HG03432 (cell line): ENCODE measurements around the gene SPSB1.
"Not testable (repeated sequence)": the region's sequence is repeated elsewhere in the genome, so short reads cannot be mapped to it uniquely, and the experiment has no call there.

Source experiments
- ATAC-seq: cut with Tn5 transposase; IDR thresholded peaks from one replicate; pipeline ENCODE4 v1.9.1; 2021; ENCODE audit warnings: mild to moderate bottlenecking, moderate library complexity; ENCODE audit not compliant: unreplicated experiment

Gene SPSB1

GRCh38 chr1:9385392-9385791, 92.7 kb downstream of the SPSB1 start:
- not testable (repeated sequence) for ATAC-seq

DNA sequence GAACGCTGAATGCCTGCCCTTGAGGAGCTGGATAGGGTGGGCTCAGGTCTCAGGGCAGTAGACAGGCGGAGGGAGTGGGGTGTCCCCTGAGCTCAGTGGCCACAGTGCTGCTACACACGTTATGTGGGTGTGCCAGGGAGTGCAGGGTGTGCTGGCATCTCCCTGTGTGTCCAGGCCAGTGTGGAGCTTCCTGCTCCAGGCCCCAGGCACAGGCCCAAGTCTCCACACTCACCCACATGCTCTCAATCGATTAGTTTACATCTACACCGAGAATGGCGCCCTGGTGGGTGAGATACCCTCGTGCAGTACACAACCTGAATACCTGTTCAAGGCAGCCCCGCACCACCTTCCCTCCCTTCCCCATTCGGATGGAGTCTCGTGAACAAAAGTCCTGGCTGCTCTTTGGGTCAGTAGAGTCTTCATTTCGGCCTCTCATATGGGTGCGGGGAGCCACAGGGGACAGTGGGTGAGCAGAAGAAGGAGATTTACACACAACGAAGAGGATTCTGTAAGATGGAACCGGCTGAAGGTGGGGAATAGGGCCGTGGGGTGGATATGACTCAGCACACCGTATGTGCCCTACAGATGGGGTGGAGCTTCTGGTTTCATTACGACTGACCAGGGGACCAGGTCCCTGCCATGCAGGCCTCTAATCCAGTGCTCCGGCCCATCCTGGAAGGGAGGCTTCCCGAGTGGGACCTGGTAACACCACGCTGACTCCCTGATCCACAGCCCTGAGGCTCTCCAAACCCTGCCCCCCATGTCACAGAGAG, 93.3 kb downstream of the SPSB1 start:
- no peak for ATAC-seq

DNA sequence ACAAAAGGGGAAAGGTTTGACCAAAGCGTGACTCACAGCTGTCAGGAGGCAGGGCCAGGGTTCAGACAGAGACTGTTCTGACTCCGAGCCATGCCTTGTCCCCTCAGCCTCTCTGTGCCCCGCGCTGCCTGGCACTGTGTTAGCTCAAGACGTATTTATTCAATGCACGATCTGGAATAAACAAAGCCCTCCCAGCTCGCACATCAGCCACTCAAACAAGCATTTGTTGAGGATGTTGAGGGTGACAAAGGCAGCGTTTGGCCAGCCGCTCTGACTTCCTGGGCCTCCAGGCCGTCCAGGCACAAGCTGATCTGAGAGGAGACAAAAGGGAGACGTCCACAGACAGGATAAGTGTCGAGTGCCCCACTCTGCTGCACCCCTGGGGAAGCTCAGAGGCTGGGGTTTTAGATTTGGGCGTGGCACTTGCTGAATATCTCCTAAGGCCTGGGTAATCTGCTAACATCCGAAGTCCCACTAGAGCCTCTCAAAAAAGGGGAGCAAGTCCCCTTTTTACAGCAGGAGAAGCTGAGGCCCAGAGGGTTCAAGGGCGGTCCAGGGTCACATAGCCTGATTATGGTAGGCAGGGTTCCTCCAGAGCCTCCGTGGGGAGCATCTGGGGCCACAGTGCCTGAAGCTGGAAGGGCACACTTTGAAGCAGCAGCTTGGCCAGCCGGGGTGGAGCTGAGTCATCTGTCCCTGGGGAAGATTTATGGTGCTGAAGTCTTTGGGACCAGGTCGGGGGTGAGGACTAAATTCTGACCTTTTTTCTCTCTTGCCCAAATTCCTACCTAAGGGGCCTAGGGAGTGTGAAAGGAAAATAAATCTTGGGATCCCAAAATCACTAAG, 95.9 kb downstream of the SPSB1 start:
- no peak for ATAC-seq

DNA sequence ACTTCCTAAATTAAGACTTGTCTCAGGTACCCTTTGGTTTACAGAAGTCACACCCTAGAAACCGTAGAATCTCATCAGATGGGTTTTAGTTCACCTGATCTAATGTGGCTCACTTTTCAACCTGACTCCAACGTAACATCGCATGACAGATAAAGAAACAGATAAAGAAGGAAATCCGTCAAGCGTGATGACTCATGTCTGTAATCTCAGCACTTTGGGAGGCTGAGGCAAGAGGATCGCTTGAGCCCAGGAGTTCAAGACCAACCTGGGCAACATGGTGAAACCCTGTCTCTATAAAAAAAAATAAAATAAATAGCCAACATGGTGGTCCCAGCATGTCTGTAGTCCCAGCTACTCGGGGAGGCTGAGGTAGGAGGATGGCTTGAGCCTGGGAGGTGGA, 97.3 kb downstream of the SPSB1 start:
- no peak for ATAC-seq

DNA sequence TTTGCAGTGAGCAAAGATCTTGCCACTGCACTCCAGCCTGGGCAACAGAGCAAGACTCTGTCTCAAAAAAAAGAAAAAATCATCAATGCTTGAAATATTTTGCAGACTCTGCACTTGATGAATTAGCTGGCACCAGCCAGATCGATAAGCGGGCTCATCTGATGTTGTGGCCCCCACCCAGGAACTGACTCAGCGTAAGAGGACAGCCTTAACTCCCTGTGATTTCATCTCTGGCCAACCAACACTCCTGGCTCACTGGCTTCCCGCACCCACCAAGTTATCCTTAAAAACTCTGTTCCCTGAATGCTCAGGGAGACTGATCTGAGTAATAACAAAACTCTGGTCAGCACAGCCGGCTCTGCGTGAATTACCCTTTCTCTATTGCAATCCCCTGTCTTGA, 98.9 kb downstream of the SPSB1 start:
- no peak for ATAC-seq

DNA sequence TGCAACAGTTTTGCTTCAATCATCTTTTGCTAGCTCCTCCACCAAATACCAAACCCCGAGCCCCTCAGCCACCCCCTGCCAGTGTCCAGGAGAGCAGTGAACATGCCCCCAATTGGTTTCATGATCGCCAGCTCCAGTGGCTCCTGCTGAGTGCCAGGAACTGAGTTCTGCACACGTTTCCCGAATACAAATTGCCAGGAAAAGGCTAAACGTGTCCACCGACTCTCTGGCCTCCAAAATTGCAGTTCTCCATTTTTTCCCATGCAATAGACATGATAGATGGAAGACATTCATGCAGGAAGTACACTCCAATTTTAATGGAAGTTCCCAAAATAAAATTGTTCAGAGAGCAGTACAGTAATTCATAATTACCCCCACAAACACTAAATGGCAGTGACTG, 101.3 kb downstream of the SPSB1 start:
- ATAC-seq = no peak

DNA sequence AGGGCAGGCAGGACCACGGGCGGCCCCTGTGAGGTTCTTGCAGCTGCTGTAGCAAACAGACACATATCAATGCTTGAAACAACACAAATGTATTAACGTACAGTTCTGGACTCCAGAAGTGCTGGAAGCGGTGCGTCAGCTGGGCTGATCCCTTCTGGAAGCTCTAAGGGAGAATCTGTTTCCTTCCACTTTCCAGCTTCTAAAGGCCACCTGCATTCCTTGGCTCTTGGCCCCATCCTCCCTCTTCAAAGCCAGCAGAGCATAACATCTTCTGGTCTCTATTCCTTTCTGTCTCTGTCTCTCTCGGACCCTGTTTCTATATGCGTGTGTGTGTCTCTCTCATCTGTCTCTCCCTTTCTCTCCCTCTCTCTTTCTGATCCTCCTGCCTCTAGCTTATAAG, 102.3 kb downstream of the SPSB1 start:
- ATAC-seq = no peak

DNA sequence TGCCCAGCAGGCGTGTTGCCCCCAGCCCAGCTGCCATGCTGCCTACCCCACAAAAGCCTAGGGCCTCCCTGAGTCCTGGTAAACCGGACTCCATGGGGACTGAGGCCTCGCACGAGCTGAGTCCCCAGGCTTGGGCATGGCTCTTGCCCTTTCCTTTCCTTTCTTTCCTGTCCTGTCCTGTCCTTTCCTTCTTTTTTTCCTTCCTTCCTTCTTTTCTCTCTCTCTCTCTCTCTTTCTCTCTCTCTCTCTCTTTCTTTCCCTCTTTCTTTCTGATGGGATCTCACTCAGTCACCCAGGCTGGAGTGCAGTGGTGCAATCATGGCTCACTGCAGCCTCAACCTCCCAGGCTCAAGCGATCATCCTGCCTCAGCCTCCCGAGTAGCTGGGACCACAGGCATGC, 104.4 kb downstream of the SPSB1 start:
- ATAC-seq = no peak

DNA sequence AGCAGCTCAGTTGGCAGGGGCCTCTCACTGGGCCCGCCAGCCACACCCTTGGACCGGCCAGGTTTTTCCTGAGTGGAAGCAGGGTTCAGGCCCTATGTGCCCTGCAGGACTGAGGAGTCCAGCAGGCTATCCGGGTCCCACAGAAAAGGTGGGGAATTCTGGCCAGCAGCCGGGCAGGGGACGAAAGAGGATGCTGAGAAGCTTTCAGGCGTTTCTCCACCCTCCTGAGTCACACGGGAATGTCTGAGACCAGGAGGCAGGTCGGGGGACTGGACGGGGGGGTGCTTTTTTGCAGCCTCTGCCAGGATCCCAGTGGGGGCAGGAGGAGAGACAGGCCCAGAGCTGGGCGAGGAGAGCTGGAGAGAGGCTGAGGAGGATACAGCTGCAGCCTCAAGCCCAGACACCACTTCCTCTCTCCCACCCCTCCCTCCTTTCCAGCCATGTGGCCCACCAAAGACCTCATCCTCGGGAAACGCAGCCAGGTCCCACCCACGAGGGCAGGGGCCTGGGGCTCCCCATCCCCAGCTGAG, 105.4 kb downstream of the SPSB1 start:
- ATAC-seq = no peak

DNA sequence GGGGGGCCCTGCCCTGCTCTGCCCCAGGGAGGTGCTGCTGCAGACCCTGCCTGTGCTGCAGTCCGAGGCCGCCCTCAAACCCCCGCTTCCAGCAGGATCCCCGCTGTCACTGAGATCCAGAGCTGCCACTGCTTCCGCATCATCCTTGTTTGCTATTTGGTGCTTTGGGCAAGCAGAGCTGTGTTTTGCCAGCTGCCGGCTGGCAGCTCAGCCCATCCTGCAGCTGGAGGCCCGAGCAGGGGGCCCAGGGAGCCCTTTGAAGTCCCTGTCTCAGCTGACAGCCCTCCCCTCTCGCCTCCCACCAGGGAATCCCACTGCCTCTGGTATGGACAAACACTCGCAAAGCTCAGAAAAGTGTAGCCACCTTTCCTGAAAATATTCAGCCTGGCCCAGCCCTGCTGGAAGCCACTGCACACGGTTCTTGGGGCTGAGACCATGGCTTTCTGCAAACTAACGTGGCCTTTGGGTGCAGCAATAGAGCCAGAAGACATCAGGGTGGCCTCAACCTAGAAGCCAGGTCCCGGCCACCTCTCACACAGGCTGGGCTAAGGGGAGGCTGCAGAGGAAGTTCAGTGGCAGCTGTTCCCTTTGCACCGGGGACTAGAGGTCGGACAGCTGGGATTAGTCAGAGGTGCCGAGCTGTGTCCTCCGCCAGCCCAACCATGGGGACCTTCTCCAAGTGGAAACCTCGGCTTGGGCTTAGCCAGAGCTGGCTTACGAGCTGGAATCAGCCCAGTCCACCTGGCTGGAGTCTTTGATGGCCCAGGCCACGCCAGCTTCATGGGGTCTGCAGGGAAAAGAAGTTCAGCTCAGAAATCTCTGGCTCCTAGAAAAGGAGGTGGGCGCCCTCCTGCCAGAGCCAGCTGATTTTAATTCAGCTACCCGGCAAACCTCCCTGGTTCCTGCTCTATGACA, 107.1 kb downstream of the SPSB1 start:
- no peak for ATAC-seq

DNA sequence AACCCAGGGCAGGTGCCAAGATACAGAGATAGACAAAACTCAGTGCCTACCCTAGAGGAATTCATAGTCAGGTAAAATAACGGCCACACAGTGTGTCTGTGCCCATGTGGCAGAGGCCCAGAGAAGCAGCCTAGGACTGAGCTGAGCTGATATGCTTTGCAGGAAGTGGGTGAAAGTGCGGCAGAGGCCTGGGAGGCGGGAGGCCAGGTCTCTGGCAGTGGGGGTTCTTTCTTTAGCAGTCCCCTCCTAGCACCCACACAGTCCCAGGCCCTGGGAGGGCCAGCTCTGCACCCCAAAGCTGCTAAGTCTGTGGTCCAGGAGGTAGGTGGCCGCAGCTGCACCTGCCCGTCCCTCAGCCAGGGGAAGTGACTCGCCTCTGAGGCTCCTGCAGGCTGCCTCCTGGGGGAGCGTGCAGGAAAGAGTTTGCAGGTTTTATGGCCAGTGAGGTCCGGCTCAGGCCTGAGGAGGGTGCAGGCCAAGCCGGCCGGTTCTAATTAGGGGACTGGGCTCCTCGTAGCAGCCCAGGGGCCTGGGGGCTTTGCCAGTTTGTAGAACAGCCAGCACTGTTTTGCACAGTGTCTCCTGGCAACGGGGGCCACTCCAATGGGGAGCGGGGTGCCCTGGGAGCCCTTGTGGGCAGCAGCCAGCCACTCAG, 107.9 kb downstream of the SPSB1 start:
- no peak for ATAC-seq

DNA sequence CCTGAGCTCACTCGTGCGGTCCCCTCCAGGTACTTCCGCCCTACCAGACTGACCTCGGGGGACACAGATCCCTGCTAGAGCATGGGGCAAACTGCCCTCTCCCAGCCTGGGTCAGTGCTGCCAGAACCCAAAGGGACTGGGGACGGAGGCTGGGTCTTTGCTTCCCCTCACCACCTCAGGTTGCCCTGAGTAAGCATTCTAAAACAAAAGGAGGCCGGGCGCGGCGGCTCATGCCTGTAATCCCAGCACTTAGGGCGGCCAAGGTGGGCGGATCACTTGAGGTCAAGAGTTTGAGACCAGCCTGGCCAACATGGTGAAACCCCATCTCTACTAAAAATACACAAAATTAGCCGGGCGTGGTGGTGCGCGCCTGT, 108.4 kb downstream of the SPSB1 start:
- no peak for ATAC-seq

DNA sequence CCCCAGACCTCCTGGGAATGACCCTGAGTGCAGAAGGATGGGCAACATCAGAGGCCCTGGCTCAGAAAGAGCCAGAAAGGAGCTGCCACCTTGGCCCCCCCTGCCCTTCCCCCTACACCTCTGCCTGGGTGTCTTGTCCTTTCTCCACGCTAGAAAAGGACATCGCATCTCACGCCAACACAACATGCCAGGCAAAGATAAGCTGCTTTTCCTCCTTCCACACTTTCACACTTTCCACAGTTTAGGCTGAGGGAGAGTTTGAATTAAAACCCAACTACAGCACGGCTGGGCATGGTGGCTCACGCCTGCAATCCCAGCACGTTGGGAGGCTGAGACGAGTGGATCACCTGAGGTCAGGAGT, 109.5 kb downstream of the SPSB1 start:
- no peak for ATAC-seq

DNA sequence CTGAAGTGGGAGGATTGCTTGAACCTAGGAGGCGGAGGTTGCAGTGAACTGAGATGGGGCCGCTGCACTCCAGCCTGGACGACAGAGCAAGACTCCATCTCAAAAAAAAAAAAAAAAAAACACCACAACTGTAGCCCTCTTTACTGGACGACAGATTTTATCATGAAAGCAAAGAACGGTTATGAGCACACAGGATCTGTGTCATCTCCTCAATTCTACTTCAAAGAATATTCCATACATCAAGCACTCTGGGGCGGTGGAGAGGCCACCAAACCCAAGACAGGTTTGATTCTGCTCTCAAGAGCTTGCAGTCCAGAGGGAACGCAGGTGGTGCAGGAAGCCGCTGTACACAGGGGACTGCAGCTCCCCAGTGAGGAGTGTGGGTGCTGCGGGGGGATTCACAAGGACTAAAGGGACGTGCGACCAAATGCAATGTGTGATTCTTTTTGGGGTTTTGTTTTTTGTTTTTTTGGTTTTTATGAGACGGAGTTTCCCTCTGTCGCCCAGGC, 110.1 kb downstream of the SPSB1 start:
- ATAC-seq = no peak

DNA sequence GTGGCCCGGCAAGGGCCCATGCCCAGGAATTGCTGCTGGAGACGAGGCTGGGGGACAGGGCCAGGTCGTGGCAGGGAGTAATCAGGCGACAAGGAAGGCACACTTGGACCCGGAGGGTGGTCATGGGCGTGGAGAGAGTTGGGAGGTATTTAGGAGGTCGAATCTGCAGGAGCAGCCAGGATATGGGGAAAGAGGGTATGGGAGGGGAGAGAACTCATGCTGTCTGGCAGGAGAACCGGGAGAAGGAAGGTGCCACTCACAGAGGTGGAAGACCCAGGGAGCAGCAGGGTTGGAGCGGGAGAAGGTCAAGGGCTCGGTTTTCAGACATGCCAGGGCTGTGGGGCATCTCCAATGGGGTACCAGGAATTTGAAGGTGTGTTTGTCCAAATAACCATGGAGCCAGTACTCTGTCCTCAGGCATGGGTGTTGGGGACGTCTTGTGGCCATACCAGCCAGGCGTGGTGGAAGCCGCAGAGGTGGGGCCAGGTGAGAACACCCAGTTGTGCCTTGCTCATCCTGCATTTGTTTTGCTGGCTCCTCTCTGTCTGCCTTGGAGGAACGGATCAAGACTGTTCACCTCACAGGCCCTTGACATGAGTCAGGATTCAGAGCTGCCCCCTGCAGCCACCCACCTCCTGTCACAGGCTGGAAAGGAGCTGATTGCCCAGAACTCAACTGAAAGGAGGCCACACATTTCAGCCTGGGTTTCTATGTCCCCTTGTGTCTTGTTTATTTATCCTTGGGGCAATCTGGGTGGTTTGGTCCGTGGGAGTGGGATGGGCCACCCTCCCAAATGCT, 111.6 kb downstream of the SPSB1 start:
- ATAC-seq = no peak

DNA sequence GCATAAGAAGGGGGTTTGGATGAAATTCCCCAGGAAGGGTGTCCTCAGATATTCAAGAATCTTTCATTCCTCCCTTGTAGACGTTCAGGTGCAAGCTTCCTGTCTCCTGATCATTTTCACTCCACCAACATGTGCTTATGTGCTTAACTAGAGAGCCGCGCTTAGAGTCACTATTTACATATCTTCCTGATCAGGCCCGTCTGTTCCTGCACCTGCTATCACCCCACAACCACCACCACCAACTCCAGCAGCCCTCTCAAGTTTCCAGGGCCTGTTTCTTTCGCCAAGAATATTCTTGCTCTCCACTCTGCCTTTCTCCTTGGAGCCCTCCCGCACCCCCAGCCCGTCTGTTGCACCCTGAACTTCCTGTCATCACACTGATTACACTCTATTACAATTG, 113.4 kb downstream of the SPSB1 start:
- ATAC-seq = no peak

DNA sequence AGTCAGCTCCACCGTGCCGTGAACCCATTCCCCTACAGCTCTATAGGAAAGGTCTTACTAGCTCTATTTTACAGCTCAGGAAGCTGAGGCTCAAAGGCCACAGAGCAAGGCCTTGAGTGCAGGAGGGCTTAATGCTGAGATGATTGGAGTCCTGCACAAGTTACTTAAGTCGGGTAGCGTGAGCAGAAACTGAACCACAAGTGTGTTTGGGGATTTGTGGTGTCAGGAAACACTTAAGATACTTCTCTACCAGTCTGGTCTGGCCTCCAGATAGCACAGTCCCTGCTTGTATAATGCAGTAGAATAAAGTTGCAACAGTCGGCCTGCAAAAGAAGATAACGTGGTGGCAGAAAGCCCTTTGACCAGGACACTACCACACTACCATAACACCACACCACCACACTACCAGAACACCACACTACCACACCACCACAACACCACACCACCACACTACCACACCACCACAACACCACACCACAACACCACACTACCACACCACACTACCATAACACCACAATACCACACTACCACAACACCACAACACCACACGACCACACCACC, 118.1 kb downstream of the SPSB1 start:
- ATAC-seq = no peak

- peak; percentile 70 for ATAC-seq
Measured at GRCh38 chr1:9413071-9413876, 120.6 kb downstream of the SPSB1 start.

DNA sequence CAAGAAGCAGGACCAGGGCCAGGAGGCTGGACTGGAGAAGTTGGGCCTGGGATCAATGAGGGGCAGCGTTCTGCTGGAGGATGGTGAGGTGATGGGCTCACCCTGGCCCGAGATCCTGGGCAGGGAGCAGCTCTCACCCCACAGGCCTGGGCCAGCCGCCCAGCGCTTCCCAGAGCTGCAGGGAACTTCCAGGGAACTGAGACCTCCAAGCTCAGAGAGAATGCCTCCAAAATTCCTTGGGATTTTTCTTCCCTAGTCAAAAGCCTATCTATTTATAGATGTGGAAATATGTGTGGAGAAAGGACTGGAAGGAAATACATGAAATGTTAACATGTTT, 121.2 kb downstream of the SPSB1 start:
- no peak for ATAC-seq
